Sigmoid colon (tissue), 4 donors: Measurements from ENCODE around the gene MAP3K14.

Experiments used
- CTCF ChIP-seq, 4 experiments: fragments of 450-650 bp in 3 of 4; fragments of 200-600 bp in 1 of 4; IDR thresholded peaks; one replicate each; pipeline ENCODE4 v1.5.1; 2016 to 2019; ENCODE audit warnings: antibody characterized with exemption in 4 of 4, mild to moderate bottlenecking in 3 of 4, moderate library complexity in 2 of 4
- EP300 ChIP-seq, 4 donors: sonication (generic); formaldehyde crosslinking; IDR thresholded peaks; one replicate each; pipeline ENCODE4 v1.6.1; 2017; ENCODE audit warnings: antibody characterized with exemption in 4 of 4
- POLR2A ChIP-seq, 2 donors: fragments of 450-650 bp; IDR thresholded peaks; one replicate each; pipeline ENCODE4 v1.6.1; 2016; ENCODE audit warnings: antibody characterized with exemption in 2 of 2, mild to moderate bottlenecking in 2 of 2, moderate library complexity in 2 of 2

GRCh38 chr17:45326626-45327025 lies 9.8 kb upstream of the MAP3K14 start:
- TF ChIP-seq POLR2A (IDR thresholded peaks at IDR 0.05) (no peak), CTCF (IDR thresholded peaks at IDR 0.05) (no peak), EP300 (IDR thresholded peaks at IDR 0.05) (no peak)
